Measurements from ENCODE around the gene SP3.

SP3 gene

GRCh38 chr2:173965372-173966025 is at the start of gene SP3:
TSS of gene SP3 (minus strand) at chr2:173965373. CDS start at chr2:173965171, 202 bp downstream.
- peak; percentile 96 for DNase-seq (ENCODE audit: low read depth)

- DNase-seq (ENCODE audit: low read depth), result no peak
These were observed 49.5 kb upstream of the SP3 start for GRCh38 chr2:174014699-174015070.

GRCh38 chr2:174014011-174014698 is 49.0 kb upstream of the SP3 start:
- DNase-seq (ENCODE audit: low read depth), result no peak

- DNase-seq (ENCODE audit: low read depth), result no peak
These were observed 48.2 kb upstream of the SP3 start for GRCh38 chr2:174013315-174013751.

- DNase-seq (ENCODE audit: low read depth), result no peak
These were observed 47.5 kb upstream of the SP3 start for GRCh38 chr2:174012347-174013314.

- DNase-seq (ENCODE audit: low read depth), result no peak
These were observed 46.6 kb upstream of the SP3 start for GRCh38 chr2:174011796-174012195.

- no peak for DNase-seq (ENCODE audit: low read depth)
These were observed 46.0 kb upstream of the SP3 start for GRCh38 chr2:174011173-174011572.

GRCh38 chr2:174009488-174010223 is 44.5 kb upstream of the SP3 start:
- DNase-seq (ENCODE audit: low read depth), result no peak

- DNase-seq (ENCODE audit: low read depth), result no peak
These were observed 43.5 kb upstream of the SP3 start for GRCh38 chr2:174008720-174009119.

GRCh38 chr2:174007010-174007409 is 41.8 kb upstream of the SP3 start:
- DNase-seq (ENCODE audit: low read depth), result no peak

- no peak for DNase-seq (ENCODE audit: low read depth)
These were observed 40.7 kb upstream of the SP3 start for GRCh38 chr2:174005801-174006419.

GRCh38 chr2:174004905-174005605 is 39.9 kb upstream of the SP3 start:
- DNase-seq (ENCODE audit: low read depth), result no peak

- DNase-seq (ENCODE audit: low read depth), result no peak
These were observed 38.8 kb upstream of the SP3 start for GRCh38 chr2:174003720-174004695.

GRCh38 chr2:174002679-174003078 is 37.5 kb upstream of the SP3 start:
- DNase-seq (ENCODE audit: low read depth), result no peak

- no peak for DNase-seq (ENCODE audit: low read depth)
These were observed 35.9 kb upstream of the SP3 start for GRCh38 chr2:174001107-174001506.

- DNase-seq (ENCODE audit: low read depth), result no peak
These were observed 34.6 kb upstream of the SP3 start for GRCh38 chr2:173999724-174000123.

GRCh38 chr2:173999272-173999671 is 34.1 kb upstream of the SP3 start:
- no peak for DNase-seq (ENCODE audit: low read depth)

GRCh38 chr2:173998386-173998785 is 33.2 kb upstream of the SP3 start:
- no peak for DNase-seq (ENCODE audit: low read depth)

GRCh38 chr2:173997753-173998152 is 32.6 kb upstream of the SP3 start:
- DNase-seq (ENCODE audit: low read depth), result no peak

GRCh38 chr2:173997269-173997668 is 32.1 kb upstream of the SP3 start:
- no peak for DNase-seq (ENCODE audit: low read depth)

All from stromal cell of bone marrow (primary cell).